T-cell (primary cell): Measurements from ENCODE around the gene LCN12. TPM values are rescaled to one million over a fixed set of nuclear protein-coding genes. Genes with fewer than 3 reads are reported as not detected.
A peak's percentile ranks its signal among the peaks of the same experiment; 100 is the strongest.

Experiments
- ATAC-seq, 4 experiments: fragments of 200-7000 bp in 3 of 4; fragments of 150-1000 bp in 1 of 4; cut with Tn5 transposase; replicated peaks in 1 of 4; 1 replicate in 3 of 4; 2 replicates in 1 of 4; pipeline ENCODE4 v1.10.0; 2021; ENCODE audit warnings: moderate library complexity in 3 of 4, mild to moderate bottlenecking in 2 of 4, moderate number of reproducible peaks in 1 of 4
- CTCF ChIA-PET, 2 donors: fragments of 300-600 bp; sonication (Branson Sonifier 250); formaldehyde crosslinking; loops; one replicate each; lab custom pipeline; 2022; ENCODE audit warnings: antibody characterized with exemption in 2 of 2; lab: Charles Lee
- POLR2A ChIA-PET, 2 donors: fragments of 300-600 bp; sonication (Branson Sonifier 250); formaldehyde crosslinking; loops; one replicate each; lab custom pipeline; 2022; ENCODE audit warnings: antibody characterized with exemption in 2 of 2; lab: Charles Lee
- DNase-seq, 35 experiments: peaks; one replicate each; pipeline versions ENCODE4 v3.0.0 to v3.0.0-alpha.2; 2013 to 2023
- H3K27ac ChIP-seq: one replicate; pipeline ENCODE4 v1.5.1; 2013; ENCODE audit warnings: low read length
- H3K27me3 ChIP-seq, 2 experiments: replicated peaks in 1 of 2; 1 replicate in 1 of 2; 2 replicates in 1 of 2; pipeline versions ENCODE4 v1.6.1 to v1.7.0; 2013; ENCODE audit warnings: low read length in 1 of 2, mixed read lengths in 1 of 2; ENCODE audit not compliant: control insufficient read depth in 2 of 2, insufficient read depth in 2 of 2; ENCODE audit errors: extremely low read depth in 1 of 2
- H3K36me3 ChIP-seq, 2 donors: 1 replicate in 1 of 2; 2 replicates in 1 of 2; pipeline versions ENCODE4 v1.6.1 to v1.7.0; 2013; ENCODE audit warnings: low read length in 1 of 2; ENCODE audit not compliant: control insufficient read depth in 2 of 2, insufficient read depth in 1 of 2; ENCODE audit errors: extremely low read depth in 1 of 2
- H3K4me1 ChIP-seq, 2 experiments: 1 replicate in 1 of 2; 2 replicates in 1 of 2; pipeline versions ENCODE4 v1.6.1 to v1.7.0; 2013; ENCODE audit warnings: low read length in 2 of 2, mixed read lengths in 1 of 2; ENCODE audit not compliant: insufficient read depth in 2 of 2, control insufficient read depth in 1 of 2; ENCODE audit errors: extremely low read depth in 1 of 2
- H3K4me3 ChIP-seq, 2 donors: 1 replicate in 1 of 2; 2 replicates in 1 of 2; pipeline versions ENCODE4 v1.5.1 to v1.7.0; 2013; ENCODE audit warnings: mild to moderate bottlenecking in 2 of 2, low read length in 1 of 2, moderate library complexity in 1 of 2; ENCODE audit not compliant: control insufficient read depth in 1 of 2; ENCODE audit errors: extremely low read depth in 1 of 2
- H3K9me3 ChIP-seq: 2 replicates; pipeline ENCODE4 v1.7.0; 2013
- H3K27ac Mint-ChIP-seq, 2 donors: one replicate each; pipeline ENCODE4 v1.8.0; 2020 to 2021; ENCODE audit warnings: mild to moderate bottlenecking in 2 of 2, mixed read lengths in 2 of 2
- H3K27me3 Mint-ChIP-seq, 2 donors: one replicate each; pipeline ENCODE4 v1.8.0; 2021 to 2022; ENCODE audit warnings: mixed read lengths in 2 of 2
- H3K36me3 Mint-ChIP-seq: one replicate; pipeline ENCODE4 v1.8.0; 2021; ENCODE audit warnings: mixed read lengths
- H3K4me1 Mint-ChIP-seq, 3 donors: one replicate each; pipeline ENCODE4 v1.8.0; 2020 to 2022; ENCODE audit warnings: mixed read lengths in 3 of 3, mild to moderate bottlenecking in 1 of 3
- H3K4me3 Mint-ChIP-seq, 3 donors: one replicate each; pipeline ENCODE4 v1.8.0; 2020 to 2022; ENCODE audit warnings: mild to moderate bottlenecking in 3 of 3, mixed read lengths in 3 of 3, moderate library complexity in 3 of 3
- H3K9me3 Mint-ChIP-seq, 3 donors: one replicate each; pipeline ENCODE4 v1.8.0; 2020 to 2022; ENCODE audit warnings: mixed read lengths in 3 of 3
- WGBS: methylation state at CpG from one replicate; pipeline ENCODE4 v1.1.5; 2013; ENCODE audit warnings: missing lambda C conversion rate; ENCODE audit not compliant: insufficient coverage; 5-methylcytosine and 5-hydroxymethylcytosine counted together
- total RNA-seq, 35 experiments: library from RNA in 6 of 35; stranded (reverse) in 6 of 35; fragments of 120-200 nt in 1 of 35; gene quantifications; one replicate each; pipeline versions ENCODE4 v1.2.1 to v1.2.4 and lab custom pipeline; 2013 to 2026

LCN12 gene
- total RNA-seq, 5 donors from 2014 or later (not counting 1 experiment from before 2014, with no cell fraction given): 1.1 to 3.3 (median 2.2) TPM

- 39% methylated on average over 5 of the region's 15 CpGs for WGBS
- Histone ChIP-seq H3K27me3 (no peaks in the 10 kb centered on the region), H3K27ac (no peak overlapping the region), H3K36me3 (no peaks in the 10 kb centered on the region), H3K4me1 (peaks cover 7 to 64% of the 10 kb centered on the region in 2 experiments), H3K9me3 (no peaks in the 10 kb centered on the region), H3K4me3 (no peak overlapping the region)
- H3K4me1 Mint-ChIP-seq: peaks cover 9 to 25% (median 12%) of the 10 kb centered on the region in 3 donors
- no peaks in the 10 kb centered on the region for H3K27me3 Mint-ChIP-seq
- peak overlapping the region; percentile 17 to 81 (median 59) for H3K4me3 Mint-ChIP-seq
- H3K9me3 Mint-ChIP-seq: no peaks in the 10 kb centered on the region
- peak overlapping the region; percentile 46 to 55 for H3K27ac Mint-ChIP-seq
- POLR2A ChIA-PET: no interaction called here
- ATAC-seq: no peak
- DNase-seq: peak in 1 of 35 experiments; percentile 40
- CTCF ChIA-PET: interaction anchor here (0.9 to 1.6 kb wide), 5 partner anchors 81 to 90 kb away, joined by 3 to 19 read pairs (median 4); partner anchors contain the start of gene FUT7 (in 1 of the 2)
- H3K36me3 Mint-ChIP-seq: no peaks in the 10 kb centered on the region
These were observed 4.0 kb upstream of the LCN12 start for GRCh38 chr9:136947955-136948510.

GRCh38 chr9:136949239-136949816 lies 2.7 kb upstream of the LCN12 start:
- POLR2A ChIA-PET: no interaction called here
- H3K27me3 ChIP-seq: no peaks in the 10 kb centered on the region
- H3K4me1 Mint-ChIP-seq: peaks cover 9 to 22% (median 12%) of the 10 kb centered on the region in 3 donors

GRCh38 chr9:136949817-136950655 lies 2.0 kb upstream of the LCN12 start:
- H3K4me1 Mint-ChIP-seq: peaks cover 5 to 18% (median 7%) of the 10 kb centered on the region in 3 donors
- peak overlapping the region; percentile 52 to 65 for H3K4me3 ChIP-seq
- H3K4me3 Mint-ChIP-seq: peak overlapping the region; percentile 80 to 81 (median 81)
- no peaks in the 10 kb centered on the region for H3K36me3 Mint-ChIP-seq
- ChIA-PET CTCF (no interaction called here), POLR2A (no interaction called here)
- peaks cover 5 to 51% of the 10 kb centered on the region in 2 experiments for H3K4me1 ChIP-seq
- peak overlapping the region; percentile 90 to 93 for H3K27ac Mint-ChIP-seq
- H3K9me3 ChIP-seq: no peaks in the 10 kb centered on the region
- peaks cover 0 to 3% of the 10 kb centered on the region in 2 experiments for H3K27me3 ChIP-seq
- ATAC-seq: peak; percentile 94 to 97 (median 95)
- no peaks in the 10 kb centered on the region for H3K36me3 ChIP-seq
- peak; percentile 91 to 99 (median 97) for DNase-seq
- no peaks in the 10 kb centered on the region for H3K27me3 Mint-ChIP-seq
- H3K9me3 Mint-ChIP-seq: no peaks in the 10 kb centered on the region
- 10% methylated on average over 56 of the region's 63 CpGs for WGBS
- peak overlapping the region; percentile 67 for H3K27ac ChIP-seq

More at GRCh38 chr9:136949239-136949816, 2.7 kb upstream of the LCN12 start:
- WGBS: 12% methylated on average over 14 of the region's 22 CpGs
- H3K9me3 Mint-ChIP-seq: no peaks in the 10 kb centered on the region
- CTCF ChIA-PET: no interaction called here
- H3K36me3 ChIP-seq: no peaks in the 10 kb centered on the region
- no peaks in the 10 kb centered on the region for H3K27me3 Mint-ChIP-seq
- ATAC-seq (peak in 2 of 4 experiments; percentile 0 to 5), DNase-seq (peak in 1 of 35 experiments; percentile 3)
- no peaks in the 10 kb centered on the region for H3K9me3 ChIP-seq
- H3K4me3 ChIP-seq: peak overlapping the region; percentile 52 to 65
- H3K27ac ChIP-seq: peak overlapping the region; percentile 57
- H3K4me1 ChIP-seq: peaks cover 5 to 55% of the 10 kb centered on the region in 2 experiments
- H3K36me3 Mint-ChIP-seq: no peaks in the 10 kb centered on the region
- peak overlapping the region; percentile 80 to 81 (median 81) for H3K4me3 Mint-ChIP-seq
- peak overlapping the region; percentile 88 to 90 for H3K27ac Mint-ChIP-seq

- ChIA-PET POLR2A (no interaction called here), CTCF (interaction anchor here in 1 of 2 donors (0.9 kb wide), 1 partner anchor 81 kb away, joined by 4 read pairs; the partner anchor contains the start of gene FUT7)
- peak overlapping the region; percentile 52 to 65 for H3K4me3 ChIP-seq
- DNase-seq: peak in 1 of 35 experiments; percentile 2
- peak overlapping the region; percentile 67 for H3K27ac ChIP-seq
- ATAC-seq: no peak
- 70% methylated on average over 5 of the region's 9 CpGs for WGBS
- H3K9me3 ChIP-seq: no peaks in the 10 kb centered on the region
- H3K4me1 ChIP-seq: peaks cover 5 to 45% of the 10 kb centered on the region in 2 experiments
- no peaks in the 10 kb centered on the region for H3K36me3 Mint-ChIP-seq
- peaks cover 5 to 16% (median 6%) of the 10 kb centered on the region in 3 donors for H3K4me1 Mint-ChIP-seq
- H3K27me3 Mint-ChIP-seq: no peaks in the 10 kb centered on the region
- H3K4me3 Mint-ChIP-seq: peak overlapping the region; percentile 72 to 81 (median 79)
- no peaks in the 10 kb centered on the region for H3K9me3 Mint-ChIP-seq
- peak overlapping the region; percentile 85 to 93 for H3K27ac Mint-ChIP-seq
- no peaks in the 10 kb centered on the region for H3K36me3 ChIP-seq
- peaks cover 0 to 3% of the 10 kb centered on the region in 2 experiments for H3K27me3 ChIP-seq
These were observed 1.3 kb upstream of the LCN12 start for GRCh38 chr9:136950656-136951276.

GRCh38 chr9:136952321-136952850 lies 313 bp downstream of the LCN12 start:
- Histone ChIP-seq H3K4me1 (peaks cover 5 to 37% of the 10 kb centered on the region in 2 experiments), H3K4me3 (no peak overlapping the region), H3K27ac (no peak overlapping the region), H3K27me3 (peaks cover 0 to 3% of the 10 kb centered on the region in 2 experiments), H3K9me3 (no peaks in the 10 kb centered on the region), H3K36me3 (no peaks in the 10 kb centered on the region)
- CTCF ChIA-PET: no interaction called here
- Mint-ChIP-seq H3K4me3 (no peak overlapping the region), H3K4me1 (peaks cover 6 to 14% (median 6%) of the 10 kb centered on the region in 3 donors), H3K27ac (no peak overlapping the region), H3K9me3 (peaks cover 0 to 2% (median 0%) of the 10 kb centered on the region in 3 donors), H3K36me3 (no peaks in the 10 kb centered on the region), H3K27me3 (no peaks in the 10 kb centered on the region)
- DNase-seq: peak in 1 of 35 experiments; percentile 3
- 92% methylated on average over 11 of the region's 15 CpGs for WGBS
- POLR2A ChIA-PET: interaction anchor here in 1 of 2 donors (0.6 kb wide), 1 partner anchor 767 kb away, joined by 5 read pairs; no protein-coding TSS in a partner anchor
- ATAC-seq: no peak
